Measurements from ENCODE around the gene KIF5A.
"Not testable (repeated sequence)": the region's sequence is repeated elsewhere in the genome, so short reads cannot be mapped to it uniquely, and the experiment has no call there.

Gene KIF5A

GRCh38 chr12:57585156-57585555 lies 35.3 kb downstream of the KIF5A start:
- DNase-seq = no peak

- DNase-seq = no peak
Measured at GRCh38 chr12:57586128-57586527, 36.3 kb downstream of the KIF5A start.

GRCh38 chr12:57586832-57587429 lies 37.1 kb downstream of the KIF5A start:
- DNase-seq = no peak

- DNase-seq = not testable (repeated sequence)
Measured at GRCh38 chr12:57588951-57589610, 39.2 kb downstream of the KIF5A start.

- DNase-seq = no peak
Measured at GRCh38 chr12:57590479-57590863, 40.6 kb downstream of the KIF5A start.

DNA sequence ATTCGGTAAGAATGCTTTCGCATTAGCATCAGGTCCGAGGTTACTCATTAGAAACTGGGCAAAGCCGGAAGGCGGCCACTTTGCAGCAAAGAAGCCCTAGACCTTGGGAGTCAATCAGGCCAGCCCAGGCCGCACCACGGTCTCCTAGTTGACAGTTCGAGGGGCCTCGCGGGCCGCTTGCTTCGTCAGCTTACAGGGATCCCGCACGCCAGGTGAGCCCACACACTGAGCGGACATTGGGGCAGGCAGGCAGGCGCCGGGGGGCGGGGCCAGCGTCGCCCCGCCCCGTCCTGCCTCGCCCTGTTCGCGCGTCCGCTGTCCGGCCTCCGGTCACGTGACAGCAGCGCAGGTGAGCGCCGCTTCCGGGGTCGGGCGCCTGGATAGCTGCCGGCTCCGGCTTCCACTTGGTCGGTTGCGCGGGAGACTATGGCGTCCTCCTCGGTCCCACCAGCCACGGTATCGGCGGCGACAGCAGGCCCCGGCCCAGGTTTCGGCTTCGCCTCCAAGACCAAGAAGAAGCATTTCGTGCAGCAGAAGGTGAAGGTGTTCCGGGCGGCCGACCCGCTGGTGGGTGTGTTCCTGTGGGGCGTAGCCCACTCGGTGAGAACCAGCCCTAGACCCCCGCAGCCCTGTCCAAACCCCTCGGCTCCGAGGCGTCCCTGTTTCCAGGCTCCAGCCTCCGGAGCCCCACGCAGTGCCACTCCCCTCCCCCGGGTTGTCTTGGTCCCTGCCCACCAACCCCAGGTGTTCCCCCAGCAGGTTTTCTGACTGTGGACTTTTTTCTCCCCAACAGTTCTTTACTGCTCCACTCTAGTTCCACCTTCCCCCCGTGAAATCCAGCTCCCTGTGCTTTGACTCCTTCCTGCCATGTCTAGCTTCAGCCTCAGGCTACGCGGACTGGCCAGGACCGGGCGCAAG lies 41.3 kb downstream of the KIF5A start, which contains the start of gene PIP4K2C:
Gene PIP4K2C (plus strand): TSS at position 329 of the 918 bp plus-strand sequence. CDS start 98 bp downstream, at position 427.
- DNase-seq = peak; percentile 95

DNA sequence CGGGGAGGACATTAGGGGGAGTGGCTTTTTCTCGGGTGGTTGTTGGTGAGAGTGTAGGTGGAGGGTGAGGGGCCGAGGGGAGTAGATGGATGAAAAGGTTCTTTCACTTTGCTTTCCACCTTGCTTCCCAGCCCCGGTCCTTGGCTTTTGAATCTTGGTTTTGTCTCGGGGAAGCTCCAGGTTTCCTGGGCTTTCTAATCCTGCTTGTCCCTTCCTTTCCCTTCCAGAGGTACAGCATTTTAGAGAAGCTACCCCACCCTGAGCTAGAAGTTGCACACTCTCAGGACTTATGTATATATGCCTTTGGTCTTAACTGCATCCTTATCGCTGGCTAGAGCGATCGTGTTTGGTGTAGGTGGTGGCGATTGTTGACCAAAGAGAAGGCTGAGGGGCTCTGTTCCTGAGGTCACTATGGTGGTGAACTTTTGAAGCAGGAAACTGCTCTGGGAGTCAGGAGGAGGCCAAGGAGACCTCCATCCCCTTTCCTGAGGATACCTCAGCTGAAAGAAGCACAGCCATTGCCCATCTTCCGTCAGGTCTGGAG lies 42.0 kb downstream of the KIF5A start:
- DNase-seq = no peak

DNA sequence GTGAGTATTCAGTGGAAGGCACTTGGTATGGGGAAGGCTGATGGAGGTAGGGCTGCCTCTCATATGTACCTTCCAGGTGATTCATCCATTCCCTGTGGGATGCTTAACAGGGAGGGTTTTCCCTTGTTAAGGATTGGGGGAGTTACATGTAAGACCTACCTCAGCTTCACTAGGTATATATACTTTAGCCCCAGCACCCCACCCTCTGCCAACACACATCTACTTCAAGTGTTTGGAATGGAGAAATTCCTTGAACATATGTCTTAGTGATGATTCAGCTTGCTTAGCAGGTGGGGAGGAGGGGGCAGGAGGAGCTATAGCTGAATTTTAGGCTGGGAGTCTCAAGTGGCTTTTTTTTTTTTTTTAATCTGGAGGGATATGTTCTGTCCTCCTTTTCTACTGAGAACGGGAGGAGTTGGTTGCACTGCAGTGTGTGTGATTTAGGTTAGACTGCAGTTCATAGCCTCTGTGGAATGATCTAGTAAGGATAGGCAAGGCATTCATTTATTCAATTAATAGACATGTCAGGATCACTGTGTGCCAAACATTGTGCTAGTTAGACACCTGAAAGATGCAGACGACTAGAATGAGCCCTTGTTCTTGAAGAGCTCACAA lies 42.8 kb downstream of the KIF5A start:
- DNase-seq = no peak

GRCh38 chr12:57593187-57593586 lies 43.3 kb downstream of the KIF5A start:
- no peak for DNase-seq

- no peak for DNase-seq
Measured at GRCh38 chr12:57600395-57600794, 50.6 kb downstream of the KIF5A start.

GRCh38 chr12:57602544-57602943 lies 52.7 kb downstream of the KIF5A start:
- DNase-seq = no peak

DNA sequence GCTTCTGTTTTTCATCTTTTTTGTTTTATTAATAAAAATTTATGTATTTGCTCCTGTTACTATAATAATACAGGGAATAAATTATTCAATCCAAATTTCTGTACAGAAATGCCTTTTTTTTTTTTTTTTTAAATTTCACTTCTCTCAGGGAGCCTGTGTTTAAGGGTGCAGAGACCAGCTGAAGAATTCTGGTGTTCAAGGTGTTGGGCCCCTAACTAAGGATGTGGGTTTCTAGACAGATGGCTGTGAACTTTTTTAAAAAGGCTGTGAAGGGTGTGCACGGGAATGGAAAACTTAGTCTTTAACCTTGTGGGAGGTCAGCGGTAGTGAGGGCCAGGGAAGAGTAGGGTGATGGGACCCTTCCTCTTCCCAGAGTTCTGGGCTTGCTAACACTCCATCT lies 53.5 kb downstream of the KIF5A start:
- DNase-seq = no peak

- DNase-seq = peak; percentile 61
Measured at GRCh38 chr12:57603815-57604453, 54.1 kb downstream of the KIF5A start.

GRCh38 chr12:57604454-57604991 lies 54.7 kb downstream of the KIF5A start, which contains the start of gene DTX3:
DTX3 (plus strand) TSS chr12:57604824; CDS start chr12:57606518, 1,694 bp downstream.
- DNase-seq = peak; percentile 70

GRCh38 chr12:57604992-57605810 lies 55.4 kb downstream of the KIF5A start:
- DNase-seq = peak; percentile 55

DNA sequence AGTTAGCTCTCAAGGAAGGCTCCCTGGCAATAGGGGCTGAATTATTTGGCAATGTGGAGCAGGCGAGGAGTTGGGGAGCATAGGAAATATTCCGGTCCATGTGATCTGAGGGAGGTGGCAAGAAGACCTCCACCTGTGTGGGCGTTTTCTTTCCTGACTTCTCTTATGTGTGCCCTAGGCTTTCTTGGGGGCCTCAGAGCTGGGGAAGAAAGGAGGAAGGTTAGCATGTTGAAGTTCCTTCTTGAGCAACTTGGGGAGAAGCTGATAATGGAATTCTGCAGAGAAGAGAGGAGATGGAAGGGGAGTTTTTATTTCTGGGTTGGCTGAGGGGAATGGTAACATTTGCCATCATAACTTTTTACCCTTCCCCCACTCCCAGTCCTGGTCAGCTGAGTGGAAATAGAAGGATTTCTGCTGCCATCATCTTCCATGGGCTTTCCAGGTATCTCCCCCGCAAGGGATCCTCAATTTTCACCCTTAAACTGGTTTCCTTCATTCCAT lies 56.0 kb downstream of the KIF5A start:
- DNase-seq = no peak

DNA sequence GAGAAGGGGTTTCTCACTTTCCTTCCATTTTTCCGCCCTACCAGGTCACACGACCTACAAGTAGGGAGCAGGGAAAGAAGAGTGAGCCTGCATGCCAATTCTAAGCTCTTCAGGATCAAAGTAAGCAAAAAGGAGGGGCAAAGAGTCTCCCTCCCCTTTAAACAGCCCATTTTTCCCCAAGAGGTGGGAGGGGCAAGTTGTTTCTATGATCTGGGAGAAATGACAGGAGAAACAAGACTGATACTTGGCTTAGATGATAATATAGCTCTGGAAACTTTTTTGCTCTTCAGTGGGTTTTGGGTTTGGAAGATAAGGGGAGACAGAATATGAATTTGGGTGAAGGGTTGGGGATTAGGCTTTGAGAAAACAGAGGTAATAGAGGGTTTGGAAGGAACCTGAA lies 56.6 kb downstream of the KIF5A start:
- DNase-seq = no peak

- no peak for DNase-seq
Measured at GRCh38 chr12:57606821-57607220, 57.0 kb downstream of the KIF5A start.

GRCh38 chr12:57607958-57608663 lies 58.3 kb downstream of the KIF5A start:
- no peak for DNase-seq

All from right kidney (tissue), 1 donor.